Mammary epithelial cell (primary cell): Measurements from ENCODE around the gene TLE5.

Experiments
- EZH2 ChIP-seq: IDR thresholded peaks from 2 replicates; pipeline ENCODE4 v1.6.1; 2012; ENCODE audit warnings: low read length, inconsistent platforms, borderline replicate concordance
- TF ChIP-seq, protein P1 (sequence below), 2 donors: IDR thresholded peaks in 1 of 2; conservative IDR thresholded peaks in 1 of 2; 2 replicates each; pipeline ENCODE4 v1.5.1; 2011 to 2012; ENCODE audit warnings: inconsistent platforms in 2 of 2, low read length in 2 of 2, mild to moderate bottlenecking in 2 of 2, control low read depth in 1 of 2, low read depth in 1 of 2; ENCODE audit not compliant: insufficient read depth in 1 of 2; ENCODE audit errors: extremely low read depth in 1 of 2

GRCh38 chr19:3065675-3066357, 3.5 kb upstream of the TLE5 start:
- TF ChIP-seq, protein P1, sequence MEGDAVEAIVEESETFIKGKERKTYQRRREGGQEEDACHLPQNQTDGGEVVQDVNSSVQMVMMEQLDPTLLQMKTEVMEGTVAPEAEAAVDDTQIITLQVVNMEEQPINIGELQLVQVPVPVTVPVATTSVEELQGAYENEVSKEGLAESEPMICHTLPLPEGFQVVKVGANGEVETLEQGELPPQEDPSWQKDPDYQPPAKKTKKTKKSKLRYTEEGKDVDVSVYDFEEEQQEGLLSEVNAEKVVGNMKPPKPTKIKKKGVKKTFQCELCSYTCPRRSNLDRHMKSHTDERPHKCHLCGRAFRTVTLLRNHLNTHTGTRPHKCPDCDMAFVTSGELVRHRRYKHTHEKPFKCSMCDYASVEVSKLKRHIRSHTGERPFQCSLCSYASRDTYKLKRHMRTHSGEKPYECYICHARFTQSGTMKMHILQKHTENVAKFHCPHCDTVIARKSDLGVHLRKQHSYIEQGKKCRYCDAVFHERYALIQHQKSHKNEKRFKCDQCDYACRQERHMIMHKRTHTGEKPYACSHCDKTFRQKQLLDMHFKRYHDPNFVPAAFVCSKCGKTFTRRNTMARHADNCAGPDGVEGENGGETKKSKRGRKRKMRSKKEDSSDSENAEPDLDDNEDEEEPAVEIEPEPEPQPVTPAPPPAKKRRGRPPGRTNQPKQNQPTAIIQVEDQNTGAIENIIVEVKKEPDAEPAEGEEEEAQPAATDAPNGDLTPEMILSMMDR (conservative IDR thresholded peaks at IDR 0.05 in 1 of 2, IDR thresholded peaks at IDR 0.05 in 1 of 2; ENCODE audit: extremely low read depth in 1 of 2, insufficient read depth in 1 of 2, low read depth in 1 of 2, low read length in 2 of 2), result no peak
- no peak for TF ChIP-seq EZH2
